NCI-H82 (cell line): ENCODE data around the gene KRTAP5-10.
"Not testable (repeated sequence)": the region's sequence is repeated elsewhere in the genome, so short reads cannot be mapped to it uniquely, and the experiment has no call there.

Source experiments
- DNase-seq: peaks from one replicate; lab custom pipeline; 2025; lab: John Stamatoyannopoulos, UW

KRTAP5-10 gene, protein sequence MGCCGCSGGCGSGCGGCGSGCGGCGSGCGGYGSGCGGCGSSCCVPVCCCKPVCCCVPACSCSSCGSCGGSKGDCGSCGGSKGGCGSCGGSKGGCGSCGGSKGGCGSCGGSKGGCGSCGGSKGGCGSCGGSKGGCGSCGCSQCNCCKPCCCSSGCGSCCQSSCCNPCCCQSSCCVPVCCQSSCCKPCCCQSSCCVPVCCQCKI

DNA sequence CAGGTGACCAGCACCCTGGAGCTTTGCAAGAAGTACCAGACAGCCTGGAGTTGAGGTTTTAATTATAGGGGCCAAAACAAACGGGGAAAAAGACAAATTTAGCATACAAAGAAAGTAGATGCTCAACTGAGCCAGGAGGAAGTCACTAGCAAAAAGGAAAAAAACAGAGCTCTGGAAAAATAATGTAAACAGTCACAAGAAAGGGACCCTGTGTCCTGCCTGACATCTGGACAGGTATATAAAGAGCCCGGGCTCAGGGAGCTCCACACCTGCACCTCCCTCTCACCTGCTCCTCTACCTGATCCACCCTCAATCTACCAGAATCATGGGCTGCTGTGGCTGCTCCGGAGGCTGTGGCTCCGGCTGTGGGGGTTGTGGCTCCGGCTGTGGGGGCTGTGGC, at the start of gene KRTAP5-10:
Gene KRTAP5-10, plus strand, starts transcription at position 301 of the 400 bp plus-strand sequence. Its CDS starts 25 bp downstream, at position 326.
- DNase-seq, result no peak

DNA sequence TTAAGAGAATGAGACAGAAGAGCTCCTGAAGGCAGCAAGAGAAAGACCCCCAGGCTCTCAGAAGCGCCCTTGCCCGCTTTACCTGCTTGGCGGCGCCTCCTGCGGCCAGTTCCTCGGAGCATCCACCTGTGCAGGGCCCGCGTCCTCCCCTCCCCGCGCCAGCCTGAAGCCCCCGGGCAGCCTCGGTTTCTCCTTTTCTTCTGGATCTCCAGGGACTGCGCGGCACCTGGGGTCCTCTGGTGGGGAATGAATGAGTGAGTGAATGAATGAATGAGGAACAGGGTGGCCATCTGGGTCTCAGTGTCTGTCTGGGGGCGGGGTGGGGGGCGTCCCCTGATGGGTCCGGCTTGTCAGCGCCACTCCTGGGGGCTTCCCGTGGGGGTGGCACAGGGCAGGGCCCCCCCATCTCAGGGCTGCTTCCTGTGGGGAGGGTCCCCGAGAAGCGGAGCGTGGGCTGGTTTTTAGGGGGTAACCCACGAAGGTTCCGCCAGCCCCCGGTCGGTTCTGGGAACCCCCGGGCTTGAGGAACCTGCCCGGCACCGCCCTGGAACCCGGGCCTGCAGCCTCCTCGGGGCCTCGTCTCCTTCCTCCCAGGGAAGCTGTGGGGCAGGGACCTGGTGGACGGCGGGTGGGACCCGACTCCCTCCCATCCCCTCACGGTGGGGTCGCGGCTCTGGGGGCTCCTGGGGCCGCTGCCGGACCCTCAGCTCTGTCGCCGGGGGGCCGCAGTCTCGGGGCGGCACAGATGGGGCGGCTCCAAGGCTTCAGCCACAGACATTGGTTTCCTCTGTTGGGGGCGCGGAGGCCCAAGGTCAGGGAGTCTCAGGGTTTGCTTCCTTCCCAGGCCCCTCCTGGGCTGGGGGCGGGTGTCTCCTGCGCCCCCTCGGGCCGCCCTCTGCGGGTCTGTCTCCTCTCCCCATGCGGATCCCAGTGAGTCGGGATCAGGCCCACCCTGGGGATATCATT, 46.6 kb upstream of the KRTAP5-10 start:
- no peak for DNase-seq

DNA sequence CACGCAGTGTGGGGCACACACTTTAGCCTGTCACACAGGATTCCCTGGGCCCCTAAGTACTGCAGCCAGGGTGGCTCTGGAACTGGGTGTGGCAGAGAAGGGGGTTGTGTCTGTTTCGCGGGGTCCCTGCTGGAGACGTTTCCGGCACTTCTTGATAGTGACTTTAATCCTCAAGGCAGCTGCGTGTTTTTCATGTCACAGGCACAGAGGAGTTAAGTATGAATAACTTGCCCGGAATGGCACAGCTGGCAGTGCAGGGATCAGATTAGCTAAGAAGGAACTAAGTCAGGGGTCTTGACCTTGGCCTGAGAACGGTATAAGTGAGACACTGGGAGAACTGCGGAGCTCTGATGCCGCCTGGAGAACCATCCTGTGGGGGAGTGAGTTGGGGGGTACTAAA, 45.8 kb upstream of the KRTAP5-10 start:
- peak; percentile 40 for DNase-seq

DNA sequence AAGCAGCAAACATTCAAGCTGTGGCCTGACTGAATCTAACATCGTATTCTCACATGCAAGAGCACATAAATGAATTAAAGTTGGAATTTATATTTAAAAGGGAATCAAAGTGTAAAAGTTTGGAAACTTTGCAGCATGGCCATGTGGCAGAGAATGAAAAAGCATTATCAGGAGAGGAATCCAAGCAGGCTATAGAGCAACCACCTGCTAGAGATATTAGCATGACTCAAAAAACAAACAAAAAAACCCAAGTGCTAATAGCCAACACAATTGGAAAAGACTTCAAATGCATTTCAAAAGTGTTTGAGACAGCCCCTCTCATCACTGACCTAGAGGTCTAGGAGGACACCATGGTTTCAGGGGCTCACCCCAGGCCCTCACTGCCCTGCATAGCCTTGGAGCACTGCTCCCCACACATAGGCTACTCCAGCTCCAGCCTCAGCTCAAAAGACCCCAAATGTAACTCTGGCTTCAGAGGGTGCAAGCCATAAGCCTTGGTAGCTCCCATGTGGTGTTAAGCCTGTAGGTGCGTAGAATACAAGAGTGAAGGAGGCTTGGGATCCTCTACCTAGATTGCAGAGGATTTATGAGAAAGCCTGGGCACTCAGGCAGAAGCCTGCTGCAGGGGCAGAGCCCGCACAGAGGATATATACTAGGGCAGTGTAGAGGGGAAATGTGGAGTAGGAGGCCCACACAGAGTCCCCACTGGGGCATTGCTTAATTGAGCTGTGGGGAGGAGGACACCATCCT, 40.0 kb upstream of the KRTAP5-10 start:
- DNase-seq, result no peak

DNA sequence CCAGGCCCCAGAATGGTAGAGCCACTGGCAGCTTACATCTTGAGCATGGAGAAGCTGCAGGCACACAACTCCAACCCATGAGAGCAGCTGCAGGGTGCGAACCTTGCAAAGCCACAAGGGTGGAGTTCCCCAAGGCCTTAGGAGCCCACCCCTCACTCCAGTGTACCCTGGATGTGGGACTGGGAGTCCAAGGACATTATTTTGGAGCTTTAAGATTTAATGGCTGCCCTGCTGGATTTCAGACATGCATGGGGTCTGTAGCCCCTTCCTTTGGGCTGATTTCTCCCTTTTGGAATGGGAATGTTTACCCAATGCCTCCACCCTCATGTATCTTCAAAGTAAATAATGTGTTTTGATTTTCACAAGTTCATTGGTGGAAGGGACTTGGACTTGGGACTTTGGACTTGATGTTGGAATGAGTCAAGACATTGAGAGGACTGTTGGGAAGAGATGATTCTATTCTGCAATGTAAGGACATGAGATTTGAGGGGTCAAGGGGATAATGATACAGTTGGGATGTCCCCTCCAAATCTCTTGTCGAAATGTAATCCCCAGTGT, 39.3 kb upstream of the KRTAP5-10 start:
- DNase-seq, result no peak

DNA sequence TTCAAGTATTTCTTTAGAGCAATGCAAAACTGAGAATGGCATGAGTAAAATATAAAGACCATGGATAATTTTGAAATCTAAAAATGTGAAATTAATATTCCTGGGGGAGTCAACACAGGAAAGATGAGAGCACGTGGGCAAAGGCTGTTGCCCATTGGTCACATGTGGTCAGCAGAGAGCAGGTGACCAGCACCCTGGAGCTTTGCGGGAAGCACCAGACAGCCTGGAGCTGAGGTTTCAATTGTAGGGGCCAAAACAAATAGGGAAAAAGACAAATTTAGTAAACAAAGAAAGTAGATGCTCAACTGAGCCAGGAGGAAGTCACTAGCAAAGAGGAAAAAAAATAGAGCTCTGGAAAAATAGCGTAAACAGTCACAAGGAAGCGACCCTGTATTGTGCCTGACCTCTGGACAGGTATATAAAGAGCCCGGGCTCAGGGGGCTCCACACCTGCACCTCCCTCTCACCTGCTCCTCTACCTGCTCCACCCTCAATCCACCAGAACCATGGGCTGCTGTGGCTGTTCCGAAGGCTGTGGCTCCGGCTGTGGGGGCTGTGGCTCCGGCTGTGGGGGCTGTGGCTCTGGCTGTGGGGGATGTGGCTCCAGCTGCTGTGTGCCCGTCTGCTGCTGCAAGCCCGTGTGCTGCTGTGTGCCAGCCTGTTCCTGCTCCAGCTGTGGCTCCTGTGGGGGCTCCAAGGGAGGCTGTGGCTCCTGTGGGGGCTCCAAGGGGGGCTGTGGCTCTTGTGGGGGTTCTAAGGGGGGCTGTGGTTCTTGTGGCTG, 38.4 kb upstream of the KRTAP5-10 start, which contains the start of gene KRTAP5-7:
Gene KRTAP5-7, plus strand, starts transcription at position 472 of the 780 bp plus-strand sequence. Its CDS starts 34 bp downstream, at position 506.
- DNase-seq, result not testable (repeated sequence)

DNA sequence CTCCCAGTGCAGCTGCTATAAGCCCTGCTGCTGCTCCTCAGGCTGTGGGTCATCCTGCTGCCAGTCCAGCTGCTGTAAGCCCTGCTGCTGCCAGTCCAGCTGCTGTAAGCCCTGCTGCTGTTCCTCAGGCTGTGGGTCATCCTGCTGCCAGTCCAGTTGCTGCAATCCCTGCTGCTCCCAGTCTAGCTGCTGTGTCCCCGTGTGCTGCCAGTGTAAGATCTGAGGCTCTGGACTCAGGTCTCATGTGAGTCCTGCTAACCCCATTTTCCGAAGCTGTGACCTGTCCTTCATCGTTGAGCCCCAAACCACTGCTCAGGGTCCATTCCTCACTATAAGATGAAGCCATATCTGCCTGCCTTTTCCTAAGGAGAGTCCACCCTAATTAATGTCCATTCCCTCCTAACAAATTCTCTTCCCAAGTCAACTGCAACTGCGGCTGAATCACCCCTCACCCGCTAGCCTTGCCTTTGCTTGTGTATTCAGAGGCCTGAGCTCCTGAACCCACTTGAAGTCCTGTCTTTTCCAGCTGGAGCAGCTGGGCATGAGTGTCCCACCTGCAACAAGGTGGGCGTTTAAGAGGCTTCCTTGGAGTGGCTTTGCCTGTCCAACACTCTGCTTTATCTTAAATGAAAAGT, 37.7 kb upstream of the KRTAP5-10 start:
- DNase-seq, result no peak

DNA sequence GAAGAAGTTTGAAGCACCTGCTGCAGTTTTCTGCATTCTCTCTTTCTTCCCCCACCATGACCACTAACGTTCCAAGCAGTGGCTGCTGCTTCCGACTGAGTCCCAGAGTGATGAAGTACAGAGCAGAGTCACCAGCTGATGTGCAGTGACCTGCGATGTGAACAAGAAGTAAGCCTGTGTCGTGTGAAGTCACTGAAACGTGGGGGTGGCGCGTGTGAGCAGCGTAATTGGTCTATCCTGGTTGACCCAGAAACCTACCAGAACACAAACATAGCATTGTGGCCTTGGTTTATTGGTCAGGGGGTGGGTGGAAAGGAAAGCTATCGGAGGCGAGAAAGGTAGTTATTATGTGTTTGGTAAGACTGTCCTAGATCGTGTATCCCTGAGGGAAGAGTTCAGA, 34.8 kb upstream of the KRTAP5-10 start:
- no peak for DNase-seq

DNA sequence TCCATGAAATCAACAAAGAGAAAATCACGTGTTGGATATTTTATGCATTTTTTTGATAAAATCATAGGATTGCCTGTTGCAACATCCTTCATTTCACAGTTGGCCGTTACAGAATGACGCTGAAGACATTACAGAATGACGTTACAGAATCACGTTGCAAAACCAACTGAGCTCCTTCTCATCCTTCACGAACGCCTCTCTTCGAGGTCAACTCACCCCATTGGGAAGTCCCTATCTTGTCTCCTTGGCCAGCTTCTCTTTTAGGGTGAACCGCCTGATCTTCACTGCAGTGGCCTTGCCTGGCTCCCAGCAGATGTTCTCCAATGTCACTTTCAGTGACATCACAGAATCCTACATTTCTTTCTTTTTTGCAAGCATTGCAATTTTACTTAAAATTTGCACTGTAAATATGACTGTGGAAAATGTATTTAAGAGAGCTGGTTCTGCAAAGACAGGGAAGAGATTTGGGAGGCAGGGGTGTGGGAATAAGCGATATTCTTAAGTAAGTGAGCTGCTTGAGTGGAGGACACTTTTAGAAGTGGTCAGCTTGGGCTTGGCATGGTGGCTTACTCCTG, 33.2 kb upstream of the KRTAP5-10 start:
- DNase-seq, result no peak

DNA sequence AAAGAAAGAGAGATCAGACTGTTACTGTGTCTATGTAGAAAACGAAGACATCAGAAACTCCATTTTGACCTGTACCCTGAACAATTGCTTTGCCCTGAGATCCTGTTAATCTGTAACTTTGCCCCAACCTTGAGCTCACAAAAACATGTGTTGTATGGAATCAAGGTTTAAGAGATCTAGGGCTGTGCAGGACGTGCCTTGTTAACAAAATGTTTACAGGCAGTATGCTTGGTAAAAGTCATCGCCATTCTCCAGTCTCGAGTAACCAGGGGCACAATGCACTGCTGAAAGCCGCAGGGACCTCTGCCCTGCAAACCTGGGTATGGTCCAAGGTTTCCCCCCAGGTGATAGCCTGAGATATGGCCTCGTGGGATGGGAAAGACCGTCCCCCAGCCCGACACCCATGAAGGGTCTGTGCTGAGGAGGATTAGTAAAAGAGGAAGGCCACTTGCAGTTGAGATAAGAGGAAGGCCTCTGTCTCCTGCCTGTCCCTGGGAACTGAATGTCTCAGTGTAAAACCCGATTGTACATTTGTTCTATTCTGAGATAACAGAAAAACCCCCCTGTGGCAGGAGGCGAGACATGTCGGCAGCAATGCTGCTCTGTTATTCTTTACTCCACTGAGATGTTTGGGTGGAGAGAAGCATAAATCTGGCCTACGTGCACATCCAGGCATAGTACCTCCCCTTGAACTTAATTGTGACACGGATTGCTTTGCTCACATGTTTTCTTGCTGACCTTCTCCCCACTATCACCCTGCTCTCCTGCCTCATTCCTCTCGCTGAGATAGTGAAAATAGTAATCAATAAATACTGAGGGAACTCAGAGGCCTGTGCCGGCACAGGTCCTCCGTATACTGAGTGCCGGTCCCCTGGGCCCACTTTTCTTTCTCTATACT, 30.4 kb upstream of the KRTAP5-10 start:
- DNase-seq, result not testable (repeated sequence)

DNA sequence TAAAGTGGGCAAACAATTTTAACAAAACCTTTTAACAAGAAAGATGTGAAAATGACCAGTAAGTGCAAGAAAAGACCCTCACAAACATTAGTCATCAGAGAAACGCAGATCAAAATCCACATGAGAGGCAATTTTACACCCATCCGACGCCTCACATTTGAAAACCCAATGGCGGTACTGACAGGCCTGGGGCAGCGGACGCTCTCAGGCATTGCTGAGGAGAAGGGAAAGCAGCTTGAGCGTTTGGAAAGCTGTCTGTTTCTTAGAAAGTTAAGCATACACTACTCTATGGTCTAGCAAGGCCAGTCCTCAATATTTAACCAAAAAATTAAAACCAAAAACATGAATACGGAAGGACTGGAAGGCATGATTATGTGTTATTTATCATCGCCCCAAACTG, 29.5 kb upstream of the KRTAP5-10 start:
- DNase-seq, result no peak

DNA sequence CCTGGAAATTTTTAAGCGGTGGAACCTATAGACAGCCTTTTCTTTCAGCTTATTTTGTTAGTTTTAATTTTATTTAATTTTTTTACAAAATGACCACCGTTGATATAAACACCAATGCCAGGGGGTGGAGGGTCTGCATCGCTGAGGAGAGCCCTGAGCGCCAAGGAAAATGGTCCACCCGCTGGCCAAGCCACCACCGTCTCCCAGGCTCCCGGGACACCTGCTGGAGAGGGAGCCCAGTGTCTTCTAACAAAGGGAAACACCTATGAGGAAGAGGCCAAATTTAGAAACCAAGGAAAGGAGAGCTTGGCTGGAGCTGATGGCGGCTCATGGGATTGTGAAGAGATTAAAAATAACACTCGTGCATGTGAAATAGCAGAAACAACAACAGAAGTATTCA, 27.8 kb upstream of the KRTAP5-10 start:
- DNase-seq, result no peak

DNA sequence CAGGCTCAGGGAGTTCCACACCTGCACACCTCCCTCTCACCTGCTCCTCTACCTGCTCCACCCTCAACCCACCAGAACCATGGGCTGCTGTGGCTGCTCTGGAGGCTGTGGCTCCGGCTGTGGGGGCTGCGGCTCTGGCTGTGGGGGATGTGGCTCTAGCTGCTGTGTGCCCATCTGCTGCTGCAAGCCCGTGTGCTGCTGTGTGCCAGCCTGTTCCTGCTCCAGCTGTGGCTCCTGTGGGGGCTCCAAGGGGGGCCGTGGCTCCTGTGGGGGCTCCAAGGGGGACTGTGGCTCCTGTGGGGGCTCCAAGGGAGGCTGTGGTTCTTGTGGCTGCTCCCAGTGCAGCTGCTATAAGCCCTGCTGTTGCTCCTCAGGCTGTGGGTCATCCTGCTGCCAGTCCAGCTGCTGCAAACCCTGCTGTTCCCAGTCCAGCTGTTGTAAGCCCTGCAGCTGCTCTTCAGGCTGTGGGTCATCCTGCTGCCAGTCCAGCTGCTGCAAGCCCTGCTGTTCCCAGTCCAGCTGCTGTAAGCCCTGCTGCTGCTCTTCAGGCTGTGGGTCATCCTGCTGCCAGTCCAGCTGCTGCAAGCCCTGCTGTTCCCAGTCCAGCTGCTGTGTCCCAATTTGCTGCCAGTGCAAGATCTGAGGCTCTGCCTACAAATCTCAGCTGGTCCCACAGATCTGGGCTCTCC, 27.2 kb upstream of the KRTAP5-10 start, which contains the start of gene KRTAP5-8:
Gene KRTAP5-8, plus strand, starts transcription at position 49 of the 689 bp plus-strand sequence. Its CDS starts 31 bp downstream, at position 80.
- DNase-seq, result not testable (repeated sequence)

DNA sequence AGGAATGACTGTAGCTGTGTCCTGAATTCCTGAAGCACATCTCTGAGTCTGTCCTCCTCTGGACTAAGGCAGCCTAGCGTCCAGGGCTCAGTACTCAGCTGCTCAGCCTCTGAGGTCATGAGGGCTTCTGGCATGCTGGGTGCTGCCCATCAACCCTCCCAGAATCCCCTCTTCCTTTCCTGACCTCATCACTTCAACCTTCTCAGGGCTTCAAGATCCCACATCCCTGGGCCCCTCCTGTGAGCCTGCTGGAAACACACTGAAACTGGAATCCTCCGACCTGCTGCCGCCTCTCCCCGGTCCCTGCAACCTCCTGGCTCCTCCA, 26.7 kb upstream of the KRTAP5-10 start:
- no peak for DNase-seq

DNA sequence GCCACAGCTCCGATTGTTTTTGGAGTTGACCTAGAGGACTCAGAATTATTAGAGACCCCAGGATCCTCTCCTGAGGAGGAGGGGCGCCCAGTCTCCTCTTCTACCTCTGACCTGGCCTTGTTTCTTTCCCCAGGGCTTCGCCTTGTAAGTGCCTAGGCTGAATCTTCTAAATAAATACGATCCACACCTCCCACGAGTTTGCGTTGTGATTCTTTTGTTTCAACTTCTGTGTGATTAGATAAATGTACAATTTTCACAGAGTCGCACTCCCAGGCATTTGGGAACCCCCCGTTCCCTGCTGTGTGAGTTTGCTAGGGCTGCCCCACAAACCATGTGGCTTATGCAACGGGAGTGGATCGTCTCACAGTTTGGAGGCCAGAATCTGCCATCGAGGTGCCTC, 26.3 kb upstream of the KRTAP5-10 start:
- DNase-seq, result no peak

DNA sequence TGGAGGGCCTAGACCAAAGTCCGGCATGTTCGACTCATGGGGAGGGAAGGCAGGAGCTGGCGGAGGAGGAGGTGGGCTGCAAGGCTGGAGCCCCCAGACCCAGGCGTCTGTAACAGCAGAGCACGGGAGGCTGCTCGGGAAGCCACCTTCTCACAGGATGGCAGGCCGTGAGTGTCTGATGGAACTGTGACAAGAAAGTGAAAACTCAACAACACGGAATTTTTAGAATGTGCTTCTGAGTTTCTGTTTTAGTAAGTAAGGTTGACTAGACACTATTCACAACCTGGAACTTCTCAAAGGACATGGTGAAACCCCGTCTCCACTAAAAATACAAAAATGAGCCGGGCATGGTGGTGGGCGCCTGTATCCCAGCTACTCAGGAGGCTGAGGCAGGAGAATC, 25.4 kb upstream of the KRTAP5-10 start:
- DNase-seq, result not testable (repeated sequence)

DNA sequence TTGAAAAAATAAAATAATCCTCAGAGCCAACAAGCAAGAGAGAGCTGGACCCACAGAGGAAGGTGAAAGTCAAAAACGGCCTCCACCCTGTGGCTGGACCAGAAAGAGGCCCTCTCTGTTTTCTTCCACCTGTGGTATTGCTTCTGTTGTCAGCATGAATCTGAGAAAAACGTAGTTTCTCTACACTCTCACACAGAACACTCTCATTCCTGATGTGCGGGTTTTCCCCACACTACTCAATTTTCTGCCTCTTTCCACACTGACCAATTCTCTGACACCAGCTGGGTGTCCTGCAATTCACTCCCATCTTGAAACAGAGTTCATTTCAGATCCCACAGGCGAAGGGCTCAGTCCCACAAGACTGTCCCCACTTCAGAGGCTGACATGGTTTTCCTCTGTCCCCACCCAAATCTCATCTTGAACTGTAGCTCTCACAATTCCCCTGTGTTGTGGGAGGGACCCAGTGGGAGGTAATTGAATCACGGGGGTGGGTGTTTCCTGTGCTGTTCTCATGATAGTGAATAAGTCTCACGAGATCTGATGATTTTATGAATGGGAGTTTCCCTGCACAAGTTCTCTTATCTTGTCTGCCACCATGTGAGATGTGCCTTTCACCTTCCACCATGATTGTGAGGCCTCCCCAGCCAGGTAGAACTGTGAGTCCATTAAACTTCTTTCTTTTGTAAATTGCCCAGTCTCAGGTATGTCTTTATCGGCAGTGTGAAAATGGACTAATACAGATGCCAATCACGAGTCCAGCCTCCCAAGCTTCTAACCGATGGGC, 24.6 kb upstream of the KRTAP5-10 start:
- DNase-seq, result not testable (repeated sequence)

DNA sequence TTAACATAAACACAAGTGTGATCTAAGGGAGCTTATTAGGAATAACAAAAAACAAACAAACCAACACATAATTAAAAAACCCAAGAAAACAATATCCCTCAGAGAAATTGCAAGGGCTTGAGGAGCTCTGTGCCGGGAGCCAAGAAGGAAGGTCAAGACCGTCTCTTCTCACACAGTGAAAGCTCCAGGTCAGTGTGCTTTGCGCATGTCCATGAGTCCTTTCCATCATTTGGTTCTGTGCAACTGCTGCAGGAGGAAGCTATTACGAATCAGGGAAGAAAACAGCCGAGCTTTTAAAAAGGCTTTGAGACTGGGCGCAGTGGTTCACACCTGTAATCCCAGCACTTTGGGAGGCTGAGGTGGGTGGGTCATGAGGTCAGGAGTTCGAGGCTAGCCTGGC, 23.0 kb upstream of the KRTAP5-10 start:
- no peak for DNase-seq
